ENCODE results near the gene BHLHE41. TPM values are rescaled to one million over a fixed set of nuclear protein-coding genes. Genes with fewer than 3 reads are reported as not detected.

BHLHE41 gene
- total RNA-seq, 2 donors from 2014 or later = 2.6 to 4.6 TPM

- intact Hi-C loops (cut with DNase I) = no loop called here
- H3K27ac ChIP-seq = no peak overlapping the region
Measured at GRCh38 chr12:26091822-26092221, 33.0 kb downstream of the BHLHE41 start.

GRCh38 chr12:26090836-26091510 lies 33.9 kb downstream of the BHLHE41 start:
- no peak for DNase-seq
- no peak for TF ChIP-seq CTCF (IDR thresholded peaks at IDR 0.05)
- no peak for TF ChIP-seq POLR2A (IDR thresholded peaks at IDR 0.05)
- Histone ChIP-seq H3K36me3 (replicated peaks in 1 of 2; ENCODE audit: insufficient read depth in 1 of 2, low read depth in 2 of 2) (no peaks in the 10 kb centered on the region), H3K9me3 (no peaks in the 10 kb centered on the region), H3K4me3 (no peak overlapping the region), H3K27me3 (no peaks in the 10 kb centered on the region), H3K27ac (no peak overlapping the region), H3K4me1 (no peaks in the 10 kb centered on the region)
- 85 to 86% methylated on average over 11 of the region's 11 CpGs for WGBS, 2 donors
- ATAC-seq = no peak
- intact Hi-C loops (cut with DNase I) = no loop called here

More at GRCh38 chr12:26091822-26092221, 33.0 kb downstream of the BHLHE41 start:
- 82 to 86% methylated on average over 6 of the region's 6 CpGs for WGBS, 2 donors
- DNase-seq = no peak
- TF ChIP-seq POLR2A (IDR thresholded peaks at IDR 0.05) (no peak), CTCF (IDR thresholded peaks at IDR 0.05) (peak in 2 of 7 experiments; percentile 10 to 24)
- Histone ChIP-seq H3K4me1 (no peaks in the 10 kb centered on the region), H3K9me3 (no peaks in the 10 kb centered on the region), H3K4me3 (no peak overlapping the region), H3K36me3 (replicated peaks in 1 of 2; ENCODE audit: insufficient read depth in 1 of 2, low read depth in 2 of 2) (no peaks in the 10 kb centered on the region), H3K27me3 (no peaks in the 10 kb centered on the region)
- ATAC-seq = no peak

GRCh38 chr12:26088998-26089397 lies 35.8 kb downstream of the BHLHE41 start:
- WGBS, 2 donors = 45 to 60% methylated on average over 2 of the region's 2 CpGs
- Histone ChIP-seq H3K4me1 (no peaks in the 10 kb centered on the region), H3K4me3 (no peak overlapping the region), H3K27ac (no peak overlapping the region), H3K36me3 (replicated peaks in 1 of 2; ENCODE audit: insufficient read depth in 1 of 2, low read depth in 2 of 2) (no peaks in the 10 kb centered on the region), H3K9me3 (no peaks in the 10 kb centered on the region), H3K27me3 (no peaks in the 10 kb centered on the region)
- TF ChIP-seq CTCF (IDR thresholded peaks at IDR 0.05) = no peak
- TF ChIP-seq POLR2A (IDR thresholded peaks at IDR 0.05) = no peak
- DNase-seq (no peak), ATAC-seq (no peak)
- intact Hi-C loops (cut with DNase I) = no loop called here

GRCh38 chr12:26086936-26087335 lies 37.9 kb downstream of the BHLHE41 start:
- intact Hi-C loops (cut with DNase I) = no loop called here
- TF ChIP-seq CTCF (IDR thresholded peaks at IDR 0.05) = no peak
- TF ChIP-seq POLR2A (IDR thresholded peaks at IDR 0.05) = no peak
- H3K4me1 ChIP-seq = no peaks in the 10 kb centered on the region

GRCh38 chr12:26080911-26081310 lies 43.9 kb downstream of the BHLHE41 start:
- Histone ChIP-seq H3K27ac (no peak overlapping the region), H3K4me1 (no peaks in the 10 kb centered on the region), H3K9me3 (no peaks in the 10 kb centered on the region), H3K27me3 (no peaks in the 10 kb centered on the region), H3K36me3 (replicated peaks in 1 of 2; ENCODE audit: insufficient read depth in 1 of 2, low read depth in 2 of 2) (no peaks in the 10 kb centered on the region), H3K4me3 (no peak overlapping the region)
- WGBS, 2 donors = 79 to 94% methylated on average over 1 of the region's 1 CpG
- ATAC-seq = no peak
- intact Hi-C loops (cut with DNase I) = no loop called here
- TF ChIP-seq CTCF (IDR thresholded peaks at IDR 0.05) (no peak), POLR2A (IDR thresholded peaks at IDR 0.05) (no peak)
- no peak for DNase-seq

More at GRCh38 chr12:26086936-26087335, 37.9 kb downstream of the BHLHE41 start:
- no peak for DNase-seq
- no peak for ATAC-seq
- Histone ChIP-seq H3K9me3 (no peaks in the 10 kb centered on the region), H3K4me3 (no peak overlapping the region), H3K36me3 (replicated peaks in 1 of 2; ENCODE audit: insufficient read depth in 1 of 2, low read depth in 2 of 2) (no peaks in the 10 kb centered on the region), H3K27me3 (no peaks in the 10 kb centered on the region), H3K27ac (no peak overlapping the region)
- 85 to 86% methylated on average over 1 of the region's 1 CpG for WGBS, 2 donors
